Endodermal cell (in vitro differentiated cells): ENCODE measurements around the gene BCL2. TPM values are rescaled to one million over a fixed set of nuclear protein-coding genes. Genes with fewer than 3 reads are reported as not detected.

ENCODE experiments used
- DNase-seq: peaks from one replicate; pipeline ENCODE4 v3.0.0-alpha.2; 2017
- H3K27ac ChIP-seq: 2 replicates; pipeline ENCODE4 v1.5.1; 2013; ENCODE audit warnings: mild to moderate bottlenecking, low read depth, low read length, moderate library complexity
- H3K27me3 ChIP-seq: 2 replicates; pipeline ENCODE4 v1.6.1; 2013; ENCODE audit warnings: mild to moderate bottlenecking, low read length, moderate library complexity; ENCODE audit not compliant: insufficient read depth, control insufficient read depth, poor library complexity, severe bottlenecking
- H3K36me3 ChIP-seq: 2 replicates; pipeline ENCODE4 v1.7.0; 2013; ENCODE audit warnings: mild to moderate bottlenecking, low read length, moderate library complexity; ENCODE audit not compliant: control insufficient read depth, insufficient read depth
- H3K4me1 ChIP-seq: one replicate; pipeline ENCODE4 v1.7.0; 2013; ENCODE audit warnings: low read length; ENCODE audit not compliant: control insufficient read depth, insufficient read depth
- H3K4me3 ChIP-seq: 2 replicates; pipeline ENCODE4 v1.5.1; 2013; ENCODE audit warnings: mild to moderate bottlenecking, low read length, moderate library complexity
- H3K9ac ChIP-seq: 2 replicates; pipeline ENCODE4 v1.6.1; 2013; ENCODE audit warnings: mild to moderate bottlenecking, low read length, moderate library complexity; ENCODE audit not compliant: poor library complexity, severe bottlenecking; ENCODE audit errors: extremely low read depth
- H3K9me3 ChIP-seq: 2 replicates; pipeline ENCODE4 v1.6.1; 2013; ENCODE audit warnings: mild to moderate bottlenecking, low read length, moderate library complexity; ENCODE audit not compliant: control insufficient read depth
- H3K27ac Mint-ChIP-seq: 2 replicates; pipeline ENCODE4 v1.8.0; 2020; ENCODE audit warnings: mixed read lengths
- H3K27me3 Mint-ChIP-seq: 2 replicates; pipeline ENCODE4 v1.8.0; 2021; ENCODE audit warnings: mild to moderate bottlenecking, mixed read lengths; ENCODE audit not compliant: insufficient read depth
- H3K36me3 Mint-ChIP-seq: 2 replicates; pipeline ENCODE4 v1.8.0; 2020; ENCODE audit warnings: low read depth, mixed read lengths
- H3K4me1 Mint-ChIP-seq: 2 replicates; pipeline ENCODE4 v1.8.0; 2020; ENCODE audit warnings: mixed read lengths
- H3K4me3 Mint-ChIP-seq: 2 replicates; pipeline ENCODE4 v1.8.0; 2020; ENCODE audit warnings: mild to moderate bottlenecking, moderate library complexity, mixed read lengths
- H3K9me3 Mint-ChIP-seq: 2 replicates; pipeline ENCODE4 v1.8.0; 2020; ENCODE audit warnings: mild to moderate bottlenecking, mixed read lengths
- CTCF ChIP-seq: fragments of 200-600 bp; sonication (generic); conservative IDR thresholded peaks from 2 replicates; pipeline ENCODE4 v1.5.0; 2021; ENCODE audit warnings: antibody characterized with exemption, mild to moderate bottlenecking
- WGBS, 2 experiments: methylation state at CpG; one replicate each; pipeline versions ENCODE4 v1.1.5 to v1.1.7; 2013; ENCODE audit warnings: missing lambda C conversion rate in 2 of 2, mixed read lengths in 1 of 2; ENCODE audit not compliant: insufficient coverage in 1 of 2, insufficient read length in 1 of 2; 5-methylcytosine and 5-hydroxymethylcytosine counted together
- total RNA-seq, 2 donors: library from RNA; stranded (reverse); fragmentation: NEBNext Ultra II Directional in 1 of 2; extraction: Animal tissue kit (Norgen Biotek cat#: 25700) in 1 of 2; gene quantifications; 2 replicates in 1 of 2; 3 replicates in 1 of 2; pipeline ENCODE4 v1.2.1, GENCODE V29; 2021

BCL2 gene
- total RNA-seq, 2 donors from 2014 or later = 1.4 to 2.3 TPM

GRCh38 chr18:63344263-63344662 lies 24.7 kb upstream of the BCL2 start:
- Mint-ChIP-seq H3K4me3 (no peak overlapping the region), H3K36me3 (peaks cover 68% of the 10 kb centered on the region), H3K27ac (peak overlapping the region; percentile 11), H3K9me3 (no peaks in the 10 kb centered on the region), H3K4me1 (peaks cover 2% of the 10 kb centered on the region), H3K27me3 (no peaks in the 10 kb centered on the region)
- H3K9ac ChIP-seq = no peak overlapping the region
- H3K4me1 ChIP-seq = no peaks in the 10 kb centered on the region
- no peaks in the 10 kb centered on the region for H3K9me3 ChIP-seq
- TF ChIP-seq CTCF = no peak
- no peak overlapping the region for H3K27ac ChIP-seq
- H3K4me3 ChIP-seq = no peak overlapping the region
- 85 to 97% methylated on average over 4 to 5 of the region's 5 CpGs for WGBS, 2 experiments
- no peak for DNase-seq
- peaks cover 65% of the 10 kb centered on the region for H3K36me3 ChIP-seq
- H3K27me3 ChIP-seq = no peaks in the 10 kb centered on the region

- no peak overlapping the region for H3K4me3 Mint-ChIP-seq
Observed at GRCh38 chr18:63342206-63342605, 22.6 kb upstream of the BCL2 start.

GRCh38 chr18:63339920-63340484 lies 20.4 kb upstream of the BCL2 start:
- Mint-ChIP-seq H3K4me3 (no peak overlapping the region), H3K36me3 (peaks cover 66% of the 10 kb centered on the region), H3K27ac (no peak overlapping the region), H3K4me1 (peaks cover 2% of the 10 kb centered on the region), H3K9me3 (no peaks in the 10 kb centered on the region), H3K27me3 (no peaks in the 10 kb centered on the region)
- TF ChIP-seq CTCF = peak; percentile 85
- 17 to 33% methylated on average over 1 to 3 of the region's 4 CpGs for WGBS, 2 experiments
- H3K4me1 ChIP-seq = no peaks in the 10 kb centered on the region
- H3K9ac ChIP-seq = no peak overlapping the region
- H3K27ac ChIP-seq = no peak overlapping the region
- H3K9me3 ChIP-seq = no peaks in the 10 kb centered on the region
- DNase-seq = peak; percentile 81
- no peak overlapping the region for H3K4me3 ChIP-seq
- no peaks in the 10 kb centered on the region for H3K27me3 ChIP-seq
- peaks cover 71% of the 10 kb centered on the region for H3K36me3 ChIP-seq

More at GRCh38 chr18:63342206-63342605, 22.6 kb upstream of the BCL2 start:
- Histone ChIP-seq H3K9me3 (no peaks in the 10 kb centered on the region), H3K27me3 (no peaks in the 10 kb centered on the region), H3K36me3 (peaks cover 72% of the 10 kb centered on the region), H3K4me1 (no peaks in the 10 kb centered on the region), H3K9ac (no peak overlapping the region), H3K27ac (no peak overlapping the region), H3K4me3 (no peak overlapping the region)
- peak; percentile 75 for TF ChIP-seq CTCF
- Mint-ChIP-seq H3K27me3 (no peaks in the 10 kb centered on the region), H3K36me3 (peaks cover 65% of the 10 kb centered on the region), H3K4me1 (peaks cover 2% of the 10 kb centered on the region), H3K27ac (no peak overlapping the region), H3K9me3 (no peaks in the 10 kb centered on the region)
- DNase-seq = peak; percentile 79
- 54 to 63% methylated on average over 5 of the region's 5 CpGs for WGBS, 2 experiments
